NK-92 (cell line): ENCODE results near the gene KRTAP4-6.
"Not testable (repeated sequence)": the region's sequence is repeated elsewhere in the genome, so short reads cannot be mapped to it uniquely, and the experiment has no call there.

Source experiments
- DNase-seq: peaks from one replicate; lab custom pipeline; 2025; ENCODE audit not compliant: unreplicated experiment; lab: John Stamatoyannopoulos, UW

KRTAP4-6 gene

DNA sequence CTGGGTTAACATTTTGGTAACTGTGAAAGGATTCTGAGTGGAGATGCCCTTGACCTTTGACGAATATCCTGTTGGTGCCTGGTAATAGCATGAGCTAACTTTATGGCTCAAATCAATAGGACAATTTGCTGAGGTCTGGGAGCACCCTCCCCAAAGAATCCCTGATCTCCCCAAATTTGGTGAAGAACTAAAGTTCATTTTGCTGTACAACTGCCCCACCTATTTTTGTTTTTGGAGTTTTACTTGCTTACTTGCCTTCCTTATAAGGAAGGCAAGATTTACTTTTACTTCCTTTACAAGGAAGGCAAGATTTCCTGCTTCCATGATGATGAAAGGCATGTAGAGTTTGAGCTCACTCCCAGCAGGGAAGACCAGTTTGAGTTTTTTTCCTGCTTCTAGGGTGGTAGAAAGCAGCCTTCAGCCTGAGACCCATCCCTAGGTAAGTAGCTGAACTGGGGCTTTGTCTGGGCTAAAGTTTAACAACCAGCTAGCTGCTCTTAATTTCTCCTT, 32.3 kb downstream of the KRTAP4-6 start:
- no peak for DNase-seq

DNA sequence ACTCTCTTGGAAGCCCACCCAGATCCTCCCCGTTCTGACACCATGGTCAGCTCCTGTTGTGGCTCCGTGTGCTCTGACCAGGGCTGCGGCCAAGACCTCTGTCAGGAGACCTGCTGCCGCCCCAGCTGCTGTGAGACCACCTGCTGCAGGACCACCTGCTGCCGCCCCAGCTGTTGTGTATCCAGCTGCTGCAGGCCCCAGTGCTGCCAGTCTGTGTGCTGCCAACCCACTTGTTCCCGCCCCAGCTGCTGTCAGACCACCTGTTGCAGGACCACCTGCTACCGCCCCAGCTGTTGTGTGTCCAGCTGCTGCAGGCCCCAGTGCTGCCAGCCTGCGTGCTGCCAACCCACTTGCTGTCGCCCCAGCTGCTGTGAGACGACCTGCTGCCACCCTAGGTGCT, 35.0 kb downstream of the KRTAP4-6 start, which contains the start of gene KRTAP4-9:
KRTAP4-9 (plus strand) TSS at position 43 of the 400 bp plus-strand sequence; CDS start at position 43, 0 bp downstream.
- DNase-seq: not testable (repeated sequence)

DNA sequence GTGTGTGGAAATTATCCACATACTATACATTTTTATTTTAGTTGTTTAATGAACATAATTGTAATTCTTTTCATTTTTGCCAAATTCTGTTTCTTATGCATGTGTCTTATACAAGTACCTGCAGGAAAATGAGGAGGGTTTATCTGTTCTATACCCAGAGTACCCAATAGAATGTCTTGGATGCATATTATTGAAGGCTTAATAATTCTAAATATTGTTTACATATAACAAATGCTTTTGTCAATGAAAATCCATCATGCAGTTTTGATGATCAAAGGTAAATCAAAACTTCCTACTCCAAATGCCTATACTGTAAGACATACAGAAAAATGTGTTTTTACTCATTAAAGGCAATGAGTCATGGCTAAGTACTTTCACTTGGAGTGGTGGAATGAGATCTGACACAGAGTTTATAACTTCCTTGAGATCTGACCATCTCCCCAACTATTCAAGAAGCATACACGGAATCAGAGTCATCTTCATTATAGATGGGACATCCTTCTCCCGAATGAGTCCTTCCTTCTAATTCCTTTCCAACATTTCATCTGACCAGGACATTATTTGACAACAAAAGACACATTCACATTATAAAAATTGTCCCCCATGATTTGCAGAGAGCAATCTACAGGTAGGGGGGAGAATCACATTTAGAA, 35.8 kb downstream of the KRTAP4-6 start:
- not testable (repeated sequence) for DNase-seq

DNA sequence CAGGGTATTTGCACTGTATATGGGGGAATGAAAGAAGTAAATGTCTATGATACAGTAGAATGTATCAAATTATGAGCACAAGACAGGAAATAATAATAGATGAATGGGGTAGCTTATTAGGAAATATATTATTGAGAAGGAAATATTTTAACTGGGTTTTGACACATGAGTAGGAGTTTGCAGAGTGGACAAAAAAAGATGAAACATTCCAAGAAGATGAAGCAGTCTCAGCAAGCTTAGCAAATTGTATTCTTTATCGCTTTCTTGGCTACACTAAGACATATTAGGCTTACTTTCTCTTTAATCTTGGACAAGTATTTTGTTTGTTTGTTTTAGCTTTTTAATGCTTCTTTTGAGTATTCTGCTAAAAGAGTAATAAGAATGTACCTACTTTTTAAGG, 36.4 kb downstream of the KRTAP4-6 start:
- no peak for DNase-seq

DNA sequence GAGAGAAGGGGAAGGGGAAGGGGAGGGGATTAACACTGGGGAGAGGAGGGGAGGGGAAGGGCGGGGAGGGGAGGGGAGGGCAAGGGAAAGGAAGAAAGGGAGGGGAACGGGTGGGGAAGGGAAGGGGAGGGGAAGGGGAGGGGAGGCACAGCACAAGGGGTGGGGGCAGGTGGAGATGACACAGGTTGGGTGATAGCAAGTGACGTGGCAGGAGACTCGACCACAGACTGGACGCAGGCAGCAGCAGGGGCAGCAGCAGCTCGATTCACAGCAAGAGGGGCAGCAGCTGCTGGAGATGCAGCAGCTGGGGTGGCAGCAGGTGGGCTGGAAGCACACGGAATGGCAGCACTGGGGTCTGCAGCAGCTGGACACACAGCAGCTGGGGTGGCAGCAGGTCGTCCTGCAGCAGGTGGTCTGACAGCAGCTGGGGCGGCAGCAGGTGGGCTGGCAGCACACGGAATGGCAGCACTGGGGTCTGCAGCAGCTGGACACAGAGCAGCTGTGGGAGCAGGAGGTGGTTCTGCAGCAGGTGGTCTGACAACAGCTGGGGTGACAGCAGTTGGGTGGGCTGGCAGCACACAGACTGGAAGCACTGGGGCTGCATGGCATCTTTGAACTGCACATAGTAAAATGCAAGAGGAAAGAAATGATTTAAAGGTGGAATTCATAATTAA, 38.6 kb downstream of the KRTAP4-6 start, which contains the start of gene KRTAP4-16:
KRTAP4-16 (minus strand) TSS at position 624 of the 674 bp plus-strand sequence; CDS start at position 624, 0 bp downstream.
- no peak for DNase-seq

DNA sequence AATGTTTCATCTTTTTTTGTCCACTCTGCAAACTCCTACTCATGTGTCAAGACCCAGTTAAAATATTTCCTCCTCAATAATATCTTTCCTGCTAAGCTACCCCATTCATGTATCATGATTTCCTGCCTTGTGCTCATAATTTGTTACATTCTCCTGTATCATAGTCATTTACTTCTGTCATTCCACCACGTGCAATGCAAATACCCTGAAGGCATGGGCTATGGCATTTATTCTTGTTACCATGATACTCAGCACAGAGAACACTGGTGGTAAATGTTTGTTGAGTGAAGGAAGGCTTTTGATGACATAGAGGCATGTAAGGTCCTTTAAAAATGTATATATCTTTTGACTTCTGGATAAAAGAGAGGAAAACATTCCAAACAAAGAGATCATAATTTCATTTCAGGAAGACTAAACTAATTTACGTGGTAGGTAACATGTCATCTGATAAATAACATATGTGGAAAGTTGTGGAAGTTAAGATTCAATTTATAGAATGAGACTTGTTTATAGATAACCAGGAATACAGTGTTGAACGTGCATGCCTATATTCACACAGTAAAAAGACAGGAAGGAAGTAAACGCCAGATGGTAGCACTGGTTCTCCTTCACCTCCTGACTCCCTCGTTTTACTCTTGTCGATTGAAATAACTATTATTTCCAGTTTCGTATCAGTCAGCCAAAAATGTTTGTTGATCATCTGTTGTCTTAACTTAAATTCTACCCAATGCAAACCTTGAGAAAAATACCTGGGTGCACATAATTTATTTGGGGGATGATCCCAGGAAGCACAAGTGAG, 40.5 kb downstream of the KRTAP4-6 start:
- not testable (repeated sequence) for DNase-seq

DNA sequence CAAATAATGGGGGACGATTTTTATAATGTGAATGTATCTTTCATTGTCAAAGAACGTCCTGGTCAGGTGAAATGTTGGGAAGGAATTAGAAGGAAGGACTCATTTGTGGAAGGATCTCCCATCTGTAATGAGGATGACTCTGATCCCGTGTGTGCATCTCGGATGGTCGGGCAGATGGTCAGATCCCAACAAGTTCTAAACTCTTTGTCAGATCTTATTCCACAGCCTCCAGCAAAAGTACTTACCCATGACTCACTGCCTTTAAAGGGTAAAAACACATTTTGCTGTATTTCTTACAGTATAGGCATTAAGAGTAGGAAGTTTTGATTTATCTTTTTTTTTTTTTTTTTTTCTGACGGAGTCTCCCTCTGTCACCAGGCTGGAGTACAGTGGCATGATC, 41.9 kb downstream of the KRTAP4-6 start:
- no peak for DNase-seq

DNA sequence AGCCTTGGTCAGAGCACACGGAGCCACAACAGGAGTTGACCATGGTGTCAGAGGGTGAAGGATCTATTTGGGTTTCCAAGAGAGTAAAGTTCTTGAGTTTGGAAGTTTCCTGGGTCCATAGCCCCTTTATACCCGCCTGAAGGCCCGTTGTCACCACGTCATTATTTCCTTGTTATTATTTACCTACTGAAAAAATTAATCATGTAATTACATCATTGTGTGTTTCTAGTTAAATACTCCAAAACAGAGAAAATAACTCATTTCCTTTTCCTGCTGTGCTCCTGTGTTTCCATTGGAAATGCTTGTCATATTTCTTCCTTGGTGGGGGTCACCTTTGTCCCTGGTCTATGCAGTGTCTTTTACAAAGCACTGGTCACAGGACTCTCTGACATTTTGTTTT, 42.3 kb downstream of the KRTAP4-6 start, which contains the start of gene KRTAP4-8:
KRTAP4-8 (minus strand) TSS at position 101 of the 400 bp plus-strand sequence; CDS start at position 43, 58 bp downstream.
- DNase-seq: no peak

DNA sequence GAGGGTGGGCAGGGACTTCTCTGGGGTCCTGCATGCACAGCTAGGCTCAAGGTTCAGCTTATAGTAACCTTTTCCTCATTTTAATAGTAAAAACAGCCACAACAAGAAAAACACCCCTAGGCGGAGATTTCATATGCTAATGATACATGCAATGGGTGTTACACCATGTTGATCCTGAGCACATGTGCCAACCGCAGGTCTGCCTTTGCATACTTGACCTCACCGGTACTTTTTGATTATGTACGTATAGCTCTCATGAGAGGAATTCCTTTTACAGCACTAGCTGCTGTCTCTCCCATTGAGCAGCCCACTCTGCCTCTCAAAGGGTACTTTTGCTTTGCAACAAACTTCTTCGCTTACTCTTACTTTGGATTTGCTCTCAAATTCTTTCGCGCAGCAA, 44.3 kb downstream of the KRTAP4-6 start:
- DNase-seq: no peak
